GM18507 (cell line): ENCODE results near the gene SLC9A9.
"Not testable (repeated sequence)": the region's sequence is repeated elsewhere in the genome, so short reads cannot be mapped to it uniquely, and the experiment has no call there.

ENCODE experiments used
- DNase-seq: peaks from one replicate; pipeline ENCODE4 v3.0.0; 2011; ENCODE audit warnings: low read depth; ENCODE audit not compliant: insufficient read length; ENCODE audit errors: extremely low spot score
- FAIRE-seq: peaks from 2 replicates; lab custom pipeline; 2011; peaks lifted over from hg19 to GRCh38; lab: Jason Lieb, UNC

SLC9A9 gene

GRCh38 chr3:143814443-143814889 is 33.8 kb downstream of the SLC9A9 start:
- DNase-seq (no peak), FAIRE-seq (peak; percentile 71)

GRCh38 chr3:143812481-143812880 is 35.8 kb downstream of the SLC9A9 start:
- DNase-seq (no peak), FAIRE-seq (no peak)

- no peak for FAIRE-seq
- no peak for DNase-seq
These were observed 36.7 kb downstream of the SLC9A9 start for GRCh38 chr3:143811602-143812001.

- DNase-seq (no peak), FAIRE-seq (no peak)
These were observed 37.4 kb downstream of the SLC9A9 start for GRCh38 chr3:143810953-143811265.

GRCh38 chr3:143810166-143810952 is 37.9 kb downstream of the SLC9A9 start:
- FAIRE-seq = no peak
- DNase-seq = no peak

GRCh38 chr3:143809121-143809621 is 39.1 kb downstream of the SLC9A9 start:
- FAIRE-seq = no peak
- no peak for DNase-seq

GRCh38 chr3:143808030-143808429 is 40.2 kb downstream of the SLC9A9 start:
- DNase-seq (no peak), FAIRE-seq (no peak)

GRCh38 chr3:143806038-143806437 is 42.2 kb downstream of the SLC9A9 start:
- DNase-seq (no peak), FAIRE-seq (no peak)

GRCh38 chr3:143805476-143805875 is 42.8 kb downstream of the SLC9A9 start:
- FAIRE-seq, DNase-seq: not testable (repeated sequence)

- not testable (repeated sequence) for FAIRE-seq
These were observed 47.2 kb downstream of the SLC9A9 start for GRCh38 chr3:143801046-143801445.

GRCh38 chr3:143798151-143798550 is 50.1 kb downstream of the SLC9A9 start:
- not testable (repeated sequence) for FAIRE-seq, DNase-seq

More at GRCh38 chr3:143801046-143801445, 47.2 kb downstream of the SLC9A9 start:
- not testable (repeated sequence) for DNase-seq

GRCh38 chr3:143795874-143796273 is 52.4 kb downstream of the SLC9A9 start:
- peak; percentile 56 for FAIRE-seq
- DNase-seq = no peak

GRCh38 chr3:143794793-143795462 is 53.3 kb downstream of the SLC9A9 start:
- no peak for DNase-seq
- FAIRE-seq = no peak

GRCh38 chr3:143793971-143794370 is 54.3 kb downstream of the SLC9A9 start:
- FAIRE-seq = no peak

GRCh38 chr3:143791386-143791785 is 56.9 kb downstream of the SLC9A9 start:
- no peak for FAIRE-seq
- DNase-seq = no peak

More at GRCh38 chr3:143793971-143794370, 54.3 kb downstream of the SLC9A9 start:
- no peak for DNase-seq

- FAIRE-seq = no peak
These were observed 61.8 kb downstream of the SLC9A9 start for GRCh38 chr3:143786219-143787191.

GRCh38 chr3:143784446-143784845 is 63.8 kb downstream of the SLC9A9 start:
- no peak for FAIRE-seq
- no peak for DNase-seq

More at GRCh38 chr3:143786219-143787191, 61.8 kb downstream of the SLC9A9 start:
- DNase-seq = no peak

GRCh38 chr3:143783851-143784370 is 64.4 kb downstream of the SLC9A9 start:
- DNase-seq (no peak), FAIRE-seq (no peak)

GRCh38 chr3:143775459-143775858 is 72.8 kb downstream of the SLC9A9 start:
- DNase-seq = peak; percentile 36

More at GRCh38 chr3:143775459-143775858, 72.8 kb downstream of the SLC9A9 start:
- FAIRE-seq = peak; percentile 87
